Pancreas (tissue), 10 donors: Measurements from ENCODE around the gene NR5A1. TPM values are rescaled to one million over a fixed set of nuclear protein-coding genes. Genes with fewer than 3 reads are reported as not detected.

Experiments
- ATAC-seq, 4 donors: fragments of 200-7000 bp; cut with Tn5 transposase; one replicate each; pipeline versions ENCODE4 v1.8.0 to v1.9.1; 2020; ENCODE audit warnings: mild to moderate bottlenecking in 4 of 4, moderate library complexity in 4 of 4
- DNase-seq, 6 donors: peaks; one replicate each; pipeline ENCODE4 v3.0.0-alpha.2; 2020
- FAIRE-seq: peaks from 2 replicates; lab custom pipeline; 2012; peaks lifted over from hg19 to GRCh38; lab: Jason Lieb, UNC
- H3K27ac ChIP-seq, 4 donors: fragments of 200-600 bp; sonication (generic); 1 replicate in 3 of 4; 2 replicates in 1 of 4; pipeline versions ENCODE4 v1.5.0 to v1.8.0; 2020
- H3K27me3 ChIP-seq, 4 donors: fragments of 200-600 bp; one replicate each; pipeline ENCODE4 v1.8.0; 2021
- H3K36me3 ChIP-seq, 3 donors: fragments of 200-600 bp; sonication (generic) in 1 of 3; one replicate each; pipeline versions ENCODE4 v1.5.0 to v1.8.0; 2020 to 2021
- H3K4me1 ChIP-seq, 3 donors: fragments of 200-600 bp; one replicate each; pipeline ENCODE4 v1.8.0; 2021
- H3K4me3 ChIP-seq, 4 donors: fragments of 200-600 bp; sonication (generic) in 2 of 4; one replicate each; pipeline versions ENCODE4 v1.5.0 to v1.8.0; 2020 to 2021
- H3K9me3 ChIP-seq, 4 donors: fragments of 200-600 bp; one replicate each; pipeline ENCODE4 v1.8.0; 2021
- WGBS, 2 donors: extraction: QIAGEN DNeasy Blood & Tissue Kit; methylation state at CpG; one replicate each; pipeline ENCODE4 v1.1.7; 2013; 5-methylcytosine and 5-hydroxymethylcytosine counted together
- intact Hi-C, 3 donors: fragments of 100-400 bp; cut with DNase I; formaldehyde crosslinking; loops; one replicate each; pipeline versions ENCODE4 v1.11.1 to v1.14.2; 2022
- polyA plus RNA-seq, 2 donors: library from polyadenylated mRNA; stranded (reverse); fragments of 200-250 nt; gene quantifications; one replicate each; pipeline ENCODE4 v1.2.3, GENCODE V29; 2013
- total RNA-seq, 6 donors: library from RNA; stranded (reverse); fragmentation: NEBNext Ultra II Directional in 4 of 6; extraction: Animal tissue kit (Norgen Biotek cat#: 25700) in 4 of 6; gene quantifications; one replicate each; pipeline versions ENCODE4 v1.2.1 to v1.2.4, GENCODE V29; 2021 to 2023
- TF ChIP-seq, protein P1 (sequence below), 4 donors: fragments of 200-600 bp; sonication (generic) in 3 of 4; IDR thresholded peaks; one replicate each; pipeline versions ENCODE4 v1.5.0 to v1.8.0; 2021; ENCODE audit warnings: antibody characterized with exemption in 4 of 4
- donor health status: healthy with polysubstance abuse.
- donor health status: DM: no; HTN: no; CAD: no; lungs with moderate emphysema.
- donor health status: DM: no; HTN: no; CAD: no.
- donor health status: control.
- donor health status: control.
- donor health status: Bipolar disorder and iron deficiency.
- donor health status: DM: yes; HTN: yes; CAD: no.
- donor health status: DM: no; HTN: no; CAD: no.
- donor health status: DM: no; HTN: no; CAD: no.
- donor health status: DM: yes; HTN: yes; CAD: no.

The NR5A1 gene
- total and polyA plus RNA-seq, 8 donors: 0.05 to 0.28 TPM; not detected in 6

DNA sequence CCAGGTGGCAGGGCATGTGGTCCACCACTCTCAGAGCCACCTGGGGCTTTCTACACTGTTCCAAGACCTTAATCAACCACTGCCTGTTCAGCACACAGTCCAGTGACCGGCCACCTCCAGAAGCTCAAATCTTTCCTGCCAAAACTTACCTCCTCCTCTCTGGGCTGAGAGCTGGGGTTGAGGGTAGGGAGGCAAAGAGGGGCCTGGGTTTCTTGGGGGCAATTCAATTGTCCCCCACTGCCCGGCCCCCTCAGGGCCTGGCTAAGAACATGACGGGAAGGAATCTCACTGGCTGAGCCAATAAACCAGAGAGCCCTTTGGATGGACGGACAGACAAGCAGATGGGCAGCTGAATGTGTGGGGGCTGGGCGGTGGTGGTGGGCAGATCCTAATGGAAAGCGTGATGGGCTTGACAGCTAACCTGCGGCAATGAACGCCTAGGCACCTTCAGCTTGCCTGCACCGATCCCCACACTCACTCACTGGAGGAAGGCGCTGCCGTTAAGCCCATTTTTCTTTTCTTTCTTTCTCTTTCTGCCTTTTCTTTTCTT lies 5.4 kb downstream of the NR5A1 start:
- Histone ChIP-seq H3K27me3 (peaks cover 0 to 23% (median 5%) of the 10 kb centered on the region in 4 donors), H3K4me3 (no peak overlapping the region), H3K4me1 (peaks cover 0 to 4% (median 3%) of the 10 kb centered on the region in 3 donors), H3K9me3 (no peaks in the 10 kb centered on the region), H3K36me3 (no peaks in the 10 kb centered on the region), H3K27ac (no peak overlapping the region)
- ATAC-seq: no peak
- TF ChIP-seq, protein P1, sequence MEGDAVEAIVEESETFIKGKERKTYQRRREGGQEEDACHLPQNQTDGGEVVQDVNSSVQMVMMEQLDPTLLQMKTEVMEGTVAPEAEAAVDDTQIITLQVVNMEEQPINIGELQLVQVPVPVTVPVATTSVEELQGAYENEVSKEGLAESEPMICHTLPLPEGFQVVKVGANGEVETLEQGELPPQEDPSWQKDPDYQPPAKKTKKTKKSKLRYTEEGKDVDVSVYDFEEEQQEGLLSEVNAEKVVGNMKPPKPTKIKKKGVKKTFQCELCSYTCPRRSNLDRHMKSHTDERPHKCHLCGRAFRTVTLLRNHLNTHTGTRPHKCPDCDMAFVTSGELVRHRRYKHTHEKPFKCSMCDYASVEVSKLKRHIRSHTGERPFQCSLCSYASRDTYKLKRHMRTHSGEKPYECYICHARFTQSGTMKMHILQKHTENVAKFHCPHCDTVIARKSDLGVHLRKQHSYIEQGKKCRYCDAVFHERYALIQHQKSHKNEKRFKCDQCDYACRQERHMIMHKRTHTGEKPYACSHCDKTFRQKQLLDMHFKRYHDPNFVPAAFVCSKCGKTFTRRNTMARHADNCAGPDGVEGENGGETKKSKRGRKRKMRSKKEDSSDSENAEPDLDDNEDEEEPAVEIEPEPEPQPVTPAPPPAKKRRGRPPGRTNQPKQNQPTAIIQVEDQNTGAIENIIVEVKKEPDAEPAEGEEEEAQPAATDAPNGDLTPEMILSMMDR (IDR thresholded peaks at IDR 0.05): no peak
- DNase-seq: no peak
- WGBS, 2 donors: 64 to 68% methylated on average over 11 of the region's 11 CpGs
- no peak for FAIRE-seq
- intact Hi-C loops: no loop called here

DNA sequence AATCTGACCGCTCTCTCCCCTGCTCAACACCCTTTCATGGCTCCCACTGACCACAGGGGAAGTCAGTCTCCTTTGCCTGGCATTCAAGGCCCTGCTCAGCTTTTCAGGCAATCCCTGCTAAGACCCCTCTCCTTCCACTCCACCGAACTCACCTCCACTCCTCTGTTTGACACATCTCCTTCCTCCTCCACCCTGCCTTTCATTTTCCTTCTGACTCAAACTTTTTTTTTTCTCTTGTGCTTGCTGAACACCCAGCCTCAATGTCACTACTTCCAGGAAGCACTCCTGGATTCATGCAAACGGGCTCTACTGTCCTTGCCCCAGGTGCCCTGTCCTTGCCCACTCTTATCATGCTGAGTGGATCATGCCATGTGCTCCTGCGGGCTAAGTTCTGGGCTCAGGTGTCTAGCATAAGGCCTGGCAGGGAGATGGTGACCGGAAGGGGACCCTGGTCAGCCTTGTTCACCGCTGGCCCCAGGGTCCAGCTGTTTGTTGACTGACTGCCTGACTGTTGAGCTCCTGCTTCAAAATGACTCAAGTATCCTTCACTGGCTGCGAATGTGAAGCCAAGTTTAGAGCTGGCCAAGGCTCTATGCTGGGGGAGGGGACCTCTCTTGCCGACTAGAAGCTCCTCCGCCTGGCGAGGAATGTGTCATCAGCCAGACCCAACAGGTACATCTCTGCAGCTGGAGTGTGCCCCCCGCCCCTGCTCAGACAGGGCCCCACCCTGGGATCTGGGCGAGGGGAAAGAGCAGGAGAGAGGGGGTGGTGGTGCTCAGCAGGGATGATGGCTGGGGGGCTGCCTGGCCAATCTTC lies 6.2 kb downstream of the NR5A1 start:
- Histone ChIP-seq H3K4me1 (peaks cover 0 to 4% (median 3%) of the 10 kb centered on the region in 3 donors), H3K4me3 (no peak overlapping the region), H3K27ac (no peak overlapping the region), H3K9me3 (no peaks in the 10 kb centered on the region), H3K36me3 (no peaks in the 10 kb centered on the region), H3K27me3 (peaks cover 0 to 23% (median 5%) of the 10 kb centered on the region in 4 donors)
- intact Hi-C loops: no loop called here
- TF ChIP-seq, protein P1 (IDR thresholded peaks at IDR 0.05): no peak
- WGBS, 2 donors: 60 to 72% methylated on average over 12 of the region's 12 CpGs
- DNase-seq: peak in 1 of 6 donors; percentile 45
- no peak for ATAC-seq
- FAIRE-seq: no peak

DNA sequence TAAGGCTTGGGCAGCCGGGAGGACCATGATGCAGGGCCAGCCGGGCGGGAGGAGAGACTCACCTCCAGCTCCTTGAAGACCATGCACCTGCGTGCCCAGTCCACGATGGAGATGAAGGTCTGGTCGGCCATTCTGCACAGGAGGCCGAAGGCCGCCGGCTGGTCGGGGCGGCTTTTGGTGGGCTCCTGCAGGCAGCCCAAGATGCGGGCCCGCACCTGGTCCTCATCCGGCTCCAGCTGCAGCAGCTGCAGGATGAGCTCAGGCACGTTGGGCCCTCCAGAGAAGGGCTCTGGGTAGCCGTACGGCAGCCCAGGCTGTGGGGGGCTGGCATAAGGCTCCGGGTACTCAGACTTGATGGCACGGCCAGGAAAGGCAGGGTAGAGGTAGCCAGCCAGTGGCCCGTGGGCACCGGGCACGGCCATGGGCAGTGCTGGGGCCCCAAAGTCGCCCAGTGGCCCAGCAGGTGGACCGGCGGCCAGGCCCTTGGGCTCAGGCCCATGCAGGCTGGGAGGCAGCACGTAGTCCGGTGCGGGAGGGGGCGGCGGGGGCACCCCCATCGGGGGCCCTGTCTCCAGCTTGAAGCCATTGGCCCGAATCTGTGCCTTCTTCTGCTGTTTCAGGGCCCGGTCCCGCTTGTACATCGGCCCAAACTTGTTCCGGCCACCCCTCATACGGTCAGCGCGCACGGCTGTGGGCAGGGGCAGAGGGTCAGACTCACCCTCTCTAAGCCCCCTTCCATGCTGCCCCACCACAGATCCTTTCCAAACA lies 7.0 kb downstream of the NR5A1 start:
- no peak overlapping the region for H3K27ac ChIP-seq
- no peaks in the 10 kb centered on the region for H3K36me3 ChIP-seq
- no peak for ATAC-seq
- DNase-seq: peak in 1 of 6 donors; percentile 54
- H3K4me1 ChIP-seq: peaks cover 0 to 4% (median 3%) of the 10 kb centered on the region in 3 donors
- FAIRE-seq: no peak
- no peak overlapping the region for H3K4me3 ChIP-seq
- intact Hi-C loops: no loop called here
- no peaks in the 10 kb centered on the region for H3K9me3 ChIP-seq
- H3K27me3 ChIP-seq: peaks cover 0 to 20% (median 5%) of the 10 kb centered on the region in 4 donors
- TF ChIP-seq, protein P1 (IDR thresholded peaks at IDR 0.05): no peak
- 84 to 91% methylated on average over 38 to 40 of the region's 40 CpGs for WGBS, 2 donors

GRCh38 chr9:124499216-124499615 lies 8.0 kb downstream of the NR5A1 start:
- TF ChIP-seq, protein P1 (IDR thresholded peaks at IDR 0.05): no peak
- H3K27ac ChIP-seq: no peak overlapping the region
- DNase-seq (no peak), ATAC-seq (no peak), FAIRE-seq (no peak)
- H3K36me3 ChIP-seq: no peaks in the 10 kb centered on the region
- peaks cover 0 to 2% (median 2%) of the 10 kb centered on the region in 3 donors for H3K4me1 ChIP-seq
- H3K9me3 ChIP-seq: no peaks in the 10 kb centered on the region
- H3K4me3 ChIP-seq: no peak overlapping the region
- intact Hi-C loops: no loop called here
- peaks cover 0 to 17% (median 5%) of the 10 kb centered on the region in 4 donors for H3K27me3 ChIP-seq
- 62 to 74% methylated on average over 3 of the region's 3 CpGs for WGBS, 2 donors
